GM21825 (cell line): ENCODE measurements around the gene LAMTOR5.
A peak's percentile ranks its signal among the peaks of the same experiment; 100 is the strongest.

ENCODE experiments used
- ATAC-seq: cut with Tn5 transposase; IDR thresholded peaks from one replicate; pipeline ENCODE4 v1.9.1; 2021; ENCODE audit warnings: mild to moderate bottlenecking, moderate library complexity; ENCODE audit not compliant: unreplicated experiment

Gene LAMTOR5

GRCh38 chr1:110390692-110391245 is 16.7 kb downstream of the LAMTOR5 start, which contains the start of gene SLC16A4:
Gene SLC16A4 (minus strand): TSS chr1:110391026. CDS start chr1:110389323, 1,703 bp downstream.
- no peak for ATAC-seq

GRCh38 chr1:110390096-110390495 is 17.4 kb downstream of the LAMTOR5 start:
- ATAC-seq: no peak

DNA sequence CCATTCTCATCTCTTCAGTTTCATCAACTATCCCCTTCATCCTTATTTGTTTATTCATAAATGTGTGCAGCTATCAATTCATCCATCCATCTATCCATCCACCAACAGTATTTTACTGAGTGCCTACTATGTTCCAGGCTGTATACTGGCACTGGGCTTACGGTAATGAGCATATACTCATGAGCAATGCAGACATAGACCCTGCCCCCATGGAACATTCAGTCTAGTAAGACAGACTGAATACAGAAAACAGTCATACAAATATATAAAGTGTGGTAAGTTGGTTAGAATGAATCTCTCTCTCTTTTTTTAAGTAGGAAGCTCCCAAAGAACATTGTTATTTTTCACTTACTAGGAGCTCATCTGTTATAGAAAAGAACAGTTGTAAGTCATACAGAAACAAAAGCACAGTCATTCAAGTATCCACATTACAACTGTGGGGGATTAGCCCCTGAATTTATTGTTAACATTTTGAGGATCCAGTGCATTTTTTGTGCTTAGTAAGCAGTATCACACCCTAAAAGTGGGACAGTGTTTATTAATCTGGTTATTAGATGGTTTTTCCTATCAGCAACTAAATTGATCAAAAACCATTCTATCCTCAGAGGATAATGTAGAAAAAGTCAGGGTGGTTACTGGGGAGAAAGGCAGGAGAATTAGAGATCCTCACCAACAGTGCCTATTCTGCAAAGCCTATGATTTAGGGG is 20.3 kb downstream of the LAMTOR5 start:
- ATAC-seq: no peak

GRCh38 chr1:110385369-110385768 is 22.1 kb downstream of the LAMTOR5 start:
- ATAC-seq: no peak

DNA sequence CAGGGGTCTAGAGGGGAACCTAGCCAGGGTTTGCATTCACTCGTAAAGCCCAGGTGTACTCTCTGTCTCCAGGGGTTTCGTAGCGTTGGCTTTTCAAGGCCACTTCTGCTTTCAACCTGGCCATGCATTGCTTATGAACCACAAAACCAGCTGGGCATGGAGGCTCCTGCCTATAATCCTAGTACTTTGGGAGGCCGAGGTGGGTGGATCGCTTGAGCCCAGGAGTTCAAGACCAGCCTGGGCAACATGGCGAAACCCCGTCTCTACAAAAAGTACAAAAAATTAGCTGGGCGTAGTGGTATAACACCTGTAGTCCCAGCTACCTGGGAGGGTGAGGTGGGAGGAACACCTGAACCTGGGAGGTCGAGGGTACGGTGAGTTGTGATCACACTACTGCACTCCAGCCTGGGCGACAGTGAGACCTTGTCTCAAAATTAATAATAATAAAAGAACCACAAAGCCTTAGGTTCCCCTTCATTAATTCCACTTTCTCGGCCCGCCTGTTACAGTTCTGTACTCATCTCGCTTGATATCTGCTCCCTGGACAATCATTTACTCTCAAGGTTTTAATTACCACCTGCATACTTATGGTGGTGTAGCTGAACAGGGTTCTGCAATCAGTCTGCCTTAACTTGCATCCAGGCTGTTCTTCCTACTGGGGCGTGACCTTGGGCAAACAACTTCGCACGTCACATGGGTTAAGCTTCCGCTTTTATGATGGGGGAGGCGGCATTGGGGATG is 22.7 kb downstream of the LAMTOR5 start:
- ATAC-seq: peak; percentile 65

DNA sequence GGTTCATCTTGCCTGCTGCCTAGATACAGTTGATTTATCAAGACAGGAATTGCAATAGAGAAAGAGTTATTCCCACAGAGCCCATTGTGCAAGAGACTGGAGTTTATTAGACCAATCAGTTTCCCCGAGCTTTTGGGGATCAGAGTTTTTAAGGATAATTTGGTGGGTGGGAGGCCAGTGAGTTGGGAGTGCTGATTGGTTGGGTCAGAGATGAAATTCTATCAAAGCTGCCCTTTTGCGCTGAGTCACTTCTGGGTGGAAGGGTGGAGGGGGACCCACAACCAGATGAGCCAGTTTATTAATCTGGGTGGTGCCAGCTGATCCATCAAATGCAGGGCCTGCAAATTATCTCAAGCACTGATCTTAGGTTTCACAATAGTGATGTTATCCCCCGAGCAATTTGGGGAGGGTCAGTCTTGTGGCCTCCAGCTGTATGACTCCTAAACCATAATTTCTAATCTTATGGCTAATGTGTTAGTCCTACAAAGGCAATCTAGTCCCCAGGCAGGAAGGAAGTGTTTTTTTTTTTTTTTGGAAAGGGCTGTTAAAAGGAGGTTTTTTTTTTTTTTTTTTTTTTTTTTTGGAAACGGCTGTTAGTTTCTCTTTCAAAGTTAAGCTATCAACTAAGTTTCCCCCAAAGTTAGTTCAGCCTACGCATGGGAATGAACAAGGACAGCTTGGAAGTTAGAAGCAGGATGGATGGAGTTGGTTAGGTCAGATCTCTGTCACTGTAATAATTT is 24.1 kb downstream of the LAMTOR5 start:
- ATAC-seq: no peak

- no peak for ATAC-seq
These were observed 26.7 kb downstream of the LAMTOR5 start for GRCh38 chr1:110380672-110381283.

DNA sequence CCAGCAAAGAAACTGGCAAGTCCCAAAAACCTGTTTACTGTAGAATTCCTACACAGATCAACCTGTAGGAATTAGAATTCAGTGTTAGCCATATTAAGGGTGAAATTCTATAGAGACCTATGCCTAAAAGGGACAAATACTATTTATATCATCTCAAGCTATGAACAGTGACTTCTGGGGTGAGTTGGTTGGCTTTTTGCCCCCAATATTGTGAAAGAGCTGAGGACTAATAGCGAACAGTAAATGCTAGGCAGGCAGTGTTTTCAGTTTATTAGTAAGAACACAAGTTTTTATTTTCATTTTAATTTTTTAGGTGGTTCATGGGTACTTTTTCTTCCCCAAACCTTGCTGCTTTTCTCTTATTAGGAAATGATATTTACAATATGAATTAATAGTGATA is 32.0 kb downstream of the LAMTOR5 start:
- ATAC-seq: no peak

- no peak for ATAC-seq
These were observed 36.7 kb downstream of the LAMTOR5 start for GRCh38 chr1:110370827-110371226.

DNA sequence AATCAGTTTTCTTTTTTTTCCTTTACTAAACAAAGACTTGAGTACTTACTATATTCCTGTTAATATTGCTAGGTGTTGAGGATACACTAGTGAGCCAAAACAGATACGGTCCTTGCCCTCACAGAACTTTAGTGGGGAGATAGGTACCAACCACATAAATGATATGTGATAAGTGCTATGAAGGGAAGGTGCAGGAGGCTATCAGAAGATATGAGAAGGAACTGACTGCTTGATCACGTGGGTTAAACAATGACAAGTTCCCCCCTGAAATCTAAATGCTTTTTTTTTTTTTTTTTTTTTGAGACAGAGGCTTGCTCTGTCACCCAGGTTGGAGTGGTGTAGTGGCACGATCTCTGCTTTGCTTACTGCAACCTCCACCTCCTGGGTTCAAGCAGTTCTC is 43.3 kb downstream of the LAMTOR5 start:
- ATAC-seq: no peak

GRCh38 chr1:110361856-110362255 is 45.6 kb downstream of the LAMTOR5 start:
- ATAC-seq: no peak

DNA sequence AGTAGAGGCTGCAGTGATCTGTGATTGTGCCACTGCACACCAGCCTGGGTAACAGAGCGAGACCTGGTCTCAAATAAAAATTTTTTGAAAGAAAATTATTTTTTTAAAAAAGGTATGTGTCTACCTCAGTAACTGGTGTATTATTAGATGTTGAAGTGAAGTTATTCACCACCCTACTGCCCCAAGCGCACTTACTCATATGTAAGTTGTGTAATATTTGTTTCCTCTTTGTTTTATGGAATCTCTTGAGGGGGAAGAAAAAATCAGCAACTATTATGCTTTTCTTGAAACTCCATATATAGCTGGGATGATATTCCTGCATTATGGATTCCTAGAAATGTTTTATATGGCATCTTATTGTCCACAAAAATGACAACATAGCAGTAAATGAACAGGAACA is 47.1 kb downstream of the LAMTOR5 start:
- no peak for ATAC-seq

- ATAC-seq: no peak
These were observed 51.1 kb downstream of the LAMTOR5 start for GRCh38 chr1:110356379-110356778.

- no peak for ATAC-seq
These were observed 52.2 kb downstream of the LAMTOR5 start for GRCh38 chr1:110355321-110355720.
